Measurements from ENCODE around the gene DPYSL5.

DPYSL5 gene

GRCh38 chr2:26982102-26982742 is 134.3 kb downstream of the DPYSL5 start:
- peak; percentile 48 for DNase-seq (ENCODE audit: low read depth)
- H3K4me3 ChIP-seq (ENCODE audit: control insufficient read depth, low read depth, low read length): no peak overlapping the region
- TF ChIP-seq CTCF (conservative IDR thresholded peaks at IDR 0.05; ENCODE audit: control insufficient read depth, insufficient read depth, low read depth, low read length): peak; percentile 21

GRCh38 chr2:26983746-26984145 is 135.8 kb downstream of the DPYSL5 start:
- TF ChIP-seq CTCF (conservative IDR thresholded peaks at IDR 0.05; ENCODE audit: control insufficient read depth, insufficient read depth, low read depth, low read length): no peak
- no peak for DNase-seq (ENCODE audit: low read depth)
- no peak overlapping the region for H3K4me3 ChIP-seq (ENCODE audit: control insufficient read depth, low read depth, low read length)

GRCh38 chr2:26985807-26986206 is 137.9 kb downstream of the DPYSL5 start:
- no peak overlapping the region for H3K4me3 ChIP-seq (ENCODE audit: control insufficient read depth, low read depth, low read length)
- TF ChIP-seq CTCF (conservative IDR thresholded peaks at IDR 0.05; ENCODE audit: control insufficient read depth, insufficient read depth, low read depth, low read length): no peak
- no peak for DNase-seq (ENCODE audit: low read depth)

GRCh38 chr2:26986576-26986975 is 138.6 kb downstream of the DPYSL5 start:
- no peak for DNase-seq (ENCODE audit: low read depth)
- TF ChIP-seq CTCF (conservative IDR thresholded peaks at IDR 0.05; ENCODE audit: control insufficient read depth, insufficient read depth, low read depth, low read length): no peak
- no peak overlapping the region for H3K4me3 ChIP-seq (ENCODE audit: control insufficient read depth, low read depth, low read length)

GRCh38 chr2:26988058-26988860 is 140.3 kb downstream of the DPYSL5 start:
- DNase-seq (ENCODE audit: low read depth): peak; percentile 93
- no peak for TF ChIP-seq CTCF (conservative IDR thresholded peaks at IDR 0.05; ENCODE audit: control insufficient read depth, insufficient read depth, low read depth, low read length)
- H3K4me3 ChIP-seq (ENCODE audit: control insufficient read depth, low read depth, low read length): no peak overlapping the region

GRCh38 chr2:26989156-26989555 is 141.2 kb downstream of the DPYSL5 start:
- peak; percentile 65 for DNase-seq (ENCODE audit: low read depth)

More at GRCh38 chr2:26989156-26989555, 141.2 kb downstream of the DPYSL5 start:
- no peak overlapping the region for H3K4me3 ChIP-seq (ENCODE audit: control insufficient read depth, low read depth, low read length)
- no peak for TF ChIP-seq CTCF (conservative IDR thresholded peaks at IDR 0.05; ENCODE audit: control insufficient read depth, insufficient read depth, low read depth, low read length)
